Measurements from ENCODE around the gene SLC5A5.

DNA sequence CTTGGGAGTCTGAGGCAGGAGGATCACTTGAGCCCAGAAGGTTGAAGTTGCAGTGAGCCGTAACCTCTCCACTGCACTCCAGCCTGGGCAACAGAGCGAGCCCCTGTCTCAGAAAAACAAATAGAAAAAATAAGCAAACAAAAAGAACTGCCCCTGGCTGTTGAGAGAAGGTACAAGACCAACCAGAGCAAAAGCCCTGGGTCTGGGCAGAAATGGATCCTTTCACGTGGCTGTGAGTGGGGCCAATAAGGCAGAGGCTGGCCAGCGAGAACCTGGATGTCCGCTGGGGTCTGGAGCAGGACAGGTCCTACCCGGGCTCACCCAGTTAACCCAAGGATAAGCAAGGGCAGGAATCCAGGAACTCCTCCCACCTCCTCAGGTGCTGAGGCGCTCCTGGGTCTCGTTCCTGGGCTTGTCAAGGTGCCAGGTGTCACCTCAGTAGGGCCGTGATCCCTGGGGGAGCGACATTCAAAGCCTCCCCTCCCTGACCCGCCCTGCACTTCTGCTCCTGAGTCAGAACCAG is 4.7 kb upstream of the SLC5A5 start:
- TF ChIP-seq, protein P1, sequence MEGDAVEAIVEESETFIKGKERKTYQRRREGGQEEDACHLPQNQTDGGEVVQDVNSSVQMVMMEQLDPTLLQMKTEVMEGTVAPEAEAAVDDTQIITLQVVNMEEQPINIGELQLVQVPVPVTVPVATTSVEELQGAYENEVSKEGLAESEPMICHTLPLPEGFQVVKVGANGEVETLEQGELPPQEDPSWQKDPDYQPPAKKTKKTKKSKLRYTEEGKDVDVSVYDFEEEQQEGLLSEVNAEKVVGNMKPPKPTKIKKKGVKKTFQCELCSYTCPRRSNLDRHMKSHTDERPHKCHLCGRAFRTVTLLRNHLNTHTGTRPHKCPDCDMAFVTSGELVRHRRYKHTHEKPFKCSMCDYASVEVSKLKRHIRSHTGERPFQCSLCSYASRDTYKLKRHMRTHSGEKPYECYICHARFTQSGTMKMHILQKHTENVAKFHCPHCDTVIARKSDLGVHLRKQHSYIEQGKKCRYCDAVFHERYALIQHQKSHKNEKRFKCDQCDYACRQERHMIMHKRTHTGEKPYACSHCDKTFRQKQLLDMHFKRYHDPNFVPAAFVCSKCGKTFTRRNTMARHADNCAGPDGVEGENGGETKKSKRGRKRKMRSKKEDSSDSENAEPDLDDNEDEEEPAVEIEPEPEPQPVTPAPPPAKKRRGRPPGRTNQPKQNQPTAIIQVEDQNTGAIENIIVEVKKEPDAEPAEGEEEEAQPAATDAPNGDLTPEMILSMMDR (IDR thresholded peaks at IDR 0.05; ENCODE audit: low read depth, low read length), result no peak
- no peak for TF ChIP-seq EZH2phosphoT487 (IDR thresholded peaks at IDR 0.05; ENCODE audit: low read depth)
